ENCODE measurements around the gene LMO7. TPM values are rescaled to one million over a fixed set of nuclear protein-coding genes. Genes with fewer than 3 reads are reported as not detected.
A peak's percentile ranks its signal among the peaks of the same experiment; 100 is the strongest.

Gene LMO7
- total RNA-seq, 1 donor from 2014 or later = 447 TPM

- Histone ChIP-seq H3K9me3 (no peaks in the 10 kb centered on the region), H3K27ac (no peak overlapping the region), H3K36me3 (peaks cover 11% of the 10 kb centered on the region), H3K4me1 (peaks cover 30% of the 10 kb centered on the region), H3K27me3 (ENCODE audit: low read depth) (no peaks in the 10 kb centered on the region), H3K4me3 (no peak overlapping the region)
- peak; percentile 16 to 33 for ATAC-seq
- DNase-seq = no peak
- TF ChIP-seq CTCF (IDR thresholded peaks at IDR 0.05) = no peak
- intact Hi-C loops (cut with DNase I) = no loop called here
Measured at GRCh38 chr13:75812751-75813181, 176.6 kb downstream of the LMO7 start.

GRCh38 chr13:75813323-75813722 lies 177.2 kb downstream of the LMO7 start:
- Histone ChIP-seq H3K4me1 (peaks cover 30% of the 10 kb centered on the region), H3K36me3 (peaks cover 11% of the 10 kb centered on the region), H3K9me3 (no peaks in the 10 kb centered on the region), H3K27ac (no peak overlapping the region), H3K27me3 (ENCODE audit: low read depth) (no peaks in the 10 kb centered on the region), H3K4me3 (no peak overlapping the region)
- no peak for DNase-seq
- intact Hi-C loops (cut with DNase I) = no loop called here
- ATAC-seq = peak; percentile 24 to 34
- no peak for TF ChIP-seq CTCF (IDR thresholded peaks at IDR 0.05)

- Histone ChIP-seq H3K4me1 (peaks cover 4% of the 10 kb centered on the region), H3K36me3 (peaks cover 51% of the 10 kb centered on the region), H3K4me3 (no peak overlapping the region), H3K27ac (no peak overlapping the region), H3K27me3 (ENCODE audit: low read depth) (no peaks in the 10 kb centered on the region), H3K9me3 (no peaks in the 10 kb centered on the region)
- ATAC-seq (no peak), DNase-seq (no peak)
- no peak for TF ChIP-seq CTCF (IDR thresholded peaks at IDR 0.05)
- intact Hi-C loops (cut with DNase I) = no loop called here
Measured at GRCh38 chr13:75818179-75818967, 182.2 kb downstream of the LMO7 start.

- DNase-seq (no peak), ATAC-seq (no peak)
- TF ChIP-seq CTCF (IDR thresholded peaks at IDR 0.05) = no peak
- Histone ChIP-seq H3K36me3 (peaks cover 57% of the 10 kb centered on the region), H3K27me3 (ENCODE audit: low read depth) (no peaks in the 10 kb centered on the region), H3K4me1 (no peaks in the 10 kb centered on the region), H3K27ac (no peak overlapping the region), H3K4me3 (no peak overlapping the region), H3K9me3 (no peaks in the 10 kb centered on the region)
- intact Hi-C loops (cut with DNase I) = no loop called here
Measured at GRCh38 chr13:75818968-75819225, 182.8 kb downstream of the LMO7 start.

- DNase-seq (no peak), ATAC-seq (no peak)
- H3K36me3 ChIP-seq = peaks cover 55% of the 10 kb centered on the region
- H3K9me3 ChIP-seq = no peaks in the 10 kb centered on the region
- intact Hi-C loops (cut with DNase I) = no loop called here
- no peaks in the 10 kb centered on the region for H3K4me1 ChIP-seq
- no peak overlapping the region for H3K27ac ChIP-seq
- H3K4me3 ChIP-seq = no peak overlapping the region
- no peaks in the 10 kb centered on the region for H3K27me3 ChIP-seq (ENCODE audit: low read depth)
- no peak for TF ChIP-seq CTCF (IDR thresholded peaks at IDR 0.05)
Measured at GRCh38 chr13:75825161-75825560, 189.0 kb downstream of the LMO7 start.

Data from lower lobe of right lung (tissue), 2 donors.